HS-27A (cell line): ENCODE results near the gene RAPGEFL1.
"Not testable (repeated sequence)": the region's sequence is repeated elsewhere in the genome, so short reads cannot be mapped to it uniquely, and the experiment has no call there.

Experiments used
- DNase-seq: peaks from one replicate; pipeline ENCODE4 v3.0.0-alpha.2; 2012; ENCODE audit warnings: low read depth, missing footprints

The RAPGEFL1 gene

GRCh38 chr17:40209404-40210093 is 32.3 kb downstream of the RAPGEFL1 start:
- DNase-seq = no peak

- DNase-seq = not testable (repeated sequence)
These were observed 36.6 kb downstream of the RAPGEFL1 start for GRCh38 chr17:40213914-40214313.

GRCh38 chr17:40218006-40218739 is 40.9 kb downstream of the RAPGEFL1 start:
- no peak for DNase-seq

- peak; percentile 65 for DNase-seq
These were observed 41.7 kb downstream of the RAPGEFL1 start, which contains the start of gene WIPF2 for GRCh38 chr17:40218740-40219593. Gene WIPF2 (plus strand): TSS chr17:40219304. CDS start chr17:40256460, 37,156 bp downstream.

- DNase-seq = no peak
These were observed 42.5 kb downstream of the RAPGEFL1 start for GRCh38 chr17:40219594-40220338.

GRCh38 chr17:40224718-40225550 is 47.7 kb downstream of the RAPGEFL1 start:
- no peak for DNase-seq

- DNase-seq = not testable (repeated sequence)
These were observed 51.9 kb downstream of the RAPGEFL1 start for GRCh38 chr17:40229146-40229545.

- DNase-seq = no peak
These were observed 53.4 kb downstream of the RAPGEFL1 start for GRCh38 chr17:40230670-40231069.

GRCh38 chr17:40231928-40232327 is 54.7 kb downstream of the RAPGEFL1 start:
- DNase-seq = not testable (repeated sequence)

GRCh38 chr17:40241252-40241834 is 64.1 kb downstream of the RAPGEFL1 start:
- no peak for DNase-seq

- no peak for DNase-seq
These were observed 65.5 kb downstream of the RAPGEFL1 start for GRCh38 chr17:40242774-40243173.

- no peak for DNase-seq
These were observed 66.5 kb downstream of the RAPGEFL1 start for GRCh38 chr17:40243761-40244160.

- no peak for DNase-seq
These were observed 67.0 kb downstream of the RAPGEFL1 start for GRCh38 chr17:40244255-40244654.
